AG10803 (cell line): Measurements from ENCODE around the gene CYB5A.
"Not testable (repeated sequence)": the region's sequence is repeated elsewhere in the genome, so short reads cannot be mapped to it uniquely, and the experiment has no call there.

ENCODE experiments used
- DNase-seq: peaks from one replicate; pipeline ENCODE4 v3.0.0; 2010; ENCODE audit warnings: low read depth
- H3K4me3 ChIP-seq: 2 replicates; pipeline ENCODE4 v1.5.1; 2011; ENCODE audit warnings: mild to moderate bottlenecking, low read length, control low read depth
- CTCF ChIP-seq: conservative IDR thresholded peaks from 2 replicates; pipeline ENCODE4 v1.5.1; 2011; ENCODE audit warnings: mild to moderate bottlenecking, low read length, control low read depth, inconsistent platforms

Gene CYB5A

GRCh38 chr18:74288041-74288440 lies 3.7 kb downstream of the CYB5A start:
- no peak overlapping the region for H3K4me3 ChIP-seq
- TF ChIP-seq CTCF = no peak
- DNase-seq = no peak

GRCh38 chr18:74286856-74287255 lies 4.9 kb downstream of the CYB5A start:
- no peak overlapping the region for H3K4me3 ChIP-seq
- no peak for TF ChIP-seq CTCF
- no peak for DNase-seq

DNA sequence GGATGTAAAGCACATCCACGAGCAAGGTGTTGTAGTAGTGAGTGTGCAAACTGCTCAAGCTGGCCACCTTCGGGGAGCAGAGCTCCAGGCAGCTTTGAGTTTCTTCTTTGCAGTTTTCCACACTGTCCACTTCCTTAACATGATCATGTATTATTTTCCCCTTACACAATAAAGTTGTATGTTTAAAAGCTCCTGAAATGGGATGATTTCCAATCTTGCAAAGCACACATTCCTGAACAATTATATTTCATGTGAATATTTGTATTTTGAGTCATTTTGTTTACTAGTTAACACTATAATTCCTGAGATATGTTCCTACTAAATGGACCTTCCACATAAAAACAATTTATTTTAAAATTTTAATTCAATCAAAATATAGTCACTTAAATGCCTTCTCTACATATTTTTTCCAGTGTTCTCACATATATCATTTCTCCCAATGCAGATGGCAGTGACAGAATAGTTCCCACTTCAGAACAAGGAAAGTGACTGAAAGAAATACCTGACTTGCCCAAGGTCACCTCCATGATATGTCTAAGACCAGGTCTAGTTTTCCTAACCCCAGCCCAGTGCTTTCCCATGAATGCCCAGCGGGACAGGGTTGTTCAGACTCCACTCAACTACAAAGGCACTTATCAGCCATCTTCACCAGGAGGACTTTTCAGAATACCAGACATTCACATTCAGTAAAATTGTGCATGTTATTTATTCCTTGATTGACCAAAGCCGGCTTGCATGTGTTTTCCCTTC lies 5.5 kb downstream of the CYB5A start:
- no peak for TF ChIP-seq CTCF
- no peak overlapping the region for H3K4me3 ChIP-seq
- peak; percentile 43 for DNase-seq

- not testable (repeated sequence) for DNase-seq, H3K4me3 ChIP-seq
These were observed 6.2 kb downstream of the CYB5A start for GRCh38 chr18:74285583-74285982.

DNA sequence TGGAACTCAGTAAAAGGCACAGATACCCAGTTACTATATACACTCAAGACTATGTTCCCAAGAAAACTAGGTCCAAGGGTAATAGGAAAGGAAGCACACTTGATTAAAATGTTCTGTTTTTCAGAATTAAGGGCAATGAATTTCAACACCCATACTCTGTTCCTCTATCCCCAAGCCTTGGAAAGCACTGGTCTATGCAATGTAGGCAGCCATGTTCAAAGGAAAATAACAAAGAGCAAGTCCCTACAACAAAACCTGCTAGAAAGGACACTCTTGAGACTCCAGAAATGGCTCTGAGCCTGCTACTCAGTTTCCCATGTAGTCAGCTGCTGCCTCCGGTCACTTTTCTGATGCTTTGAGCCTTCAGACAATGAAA lies 6.8 kb downstream of the CYB5A start:
- H3K4me3 ChIP-seq = no peak overlapping the region
- TF ChIP-seq CTCF = no peak
- DNase-seq = no peak

- no peak for TF ChIP-seq CTCF
- DNase-seq = no peak
- H3K4me3 ChIP-seq = no peak overlapping the region
These were observed 7.4 kb downstream of the CYB5A start for GRCh38 chr18:74284191-74284979.

DNA sequence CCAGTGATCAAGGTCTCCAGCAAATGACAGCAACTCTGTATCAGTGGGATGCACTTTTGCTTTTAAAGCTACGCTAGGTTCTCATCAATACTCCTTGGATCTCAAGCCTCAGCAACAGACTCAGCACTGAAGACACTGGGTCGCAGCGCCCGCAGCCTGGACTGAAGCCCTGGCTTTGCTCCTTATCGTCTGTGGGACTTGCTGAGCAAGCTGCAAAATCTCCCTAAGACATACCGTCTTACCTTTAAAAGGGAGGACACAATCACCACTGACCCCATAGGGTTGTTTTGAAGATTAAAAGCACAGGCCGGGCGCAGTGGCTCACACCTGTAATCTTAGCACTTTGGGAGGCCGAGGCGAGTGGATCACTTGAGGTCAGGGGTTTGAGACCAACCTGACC lies 8.1 kb downstream of the CYB5A start:
- TF ChIP-seq CTCF = no peak
- no peak overlapping the region for H3K4me3 ChIP-seq
- DNase-seq = no peak
